IMR-90 (cell line): ENCODE results near the gene PLA2G4E. TPM values are rescaled to one million over a fixed set of nuclear protein-coding genes. Genes with fewer than 3 reads are reported as not detected.

ENCODE experiments used
- ATAC-seq: fragments of 200-7000 bp; cut with Tn5 transposase; 2 replicates; pipeline ENCODE4 v1.9.1; 2020; ENCODE audit warnings: low read depth, mild to moderate bottlenecking, moderate library complexity
- BruUV-seq: library from RNA; stranded (reverse); fragments of 400-500 nt; replicated peaks from 2 replicates; lab custom pipeline; 2021; lab: Mats Ljungman, UMichigan
- CTCF ChIA-PET: fragments of 300-600 bp; formaldehyde crosslinking; extraction: SDS; loops from one replicate; lab custom pipeline; 2021; ENCODE audit warnings: antibody characterized with exemption; lab: Yijun Ruan, JAX
- POLR2A ChIA-PET: fragments of 300-600 bp; sonication (Branson Sonifier 250); formaldehyde crosslinking; loops from one replicate; lab custom pipeline; 2022; ENCODE audit warnings: antibody characterized with exemption; ENCODE audit not compliant: unreplicated experiment; lab: Charles Lee
- DNase-seq: peaks from one replicate; pipeline ENCODE4 v3.0.0; 2013
- H2AFZ ChIP-seq: replicated peaks from 2 replicates; pipeline ENCODE3; 2013; ENCODE audit warnings: low read length, mild to moderate bottlenecking; ENCODE audit not compliant: poor library complexity
- H2AK5ac ChIP-seq: 2 replicates; pipeline ENCODE4 v1.6.1; 2013; ENCODE audit warnings: low read depth, low read length, inconsistent platforms
- H2AK9ac ChIP-seq: replicated peaks from 2 replicates; pipeline ENCODE3; 2013; ENCODE audit warnings: mild to moderate bottlenecking, low read depth, low read length, moderate library complexity; ENCODE audit not compliant: poor library complexity
- H2BK120ac ChIP-seq: 2 replicates; pipeline ENCODE4 v1.6.1; 2013; ENCODE audit warnings: low read depth, low read length, inconsistent platforms
- H2BK15ac ChIP-seq: 3 replicates; pipeline ENCODE4 v1.6.1; 2013; ENCODE audit warnings: low read depth, low read length, inconsistent platforms
- H2BK20ac ChIP-seq: 2 replicates; pipeline ENCODE4 v1.6.1; 2013; ENCODE audit warnings: low read depth, mild to moderate bottlenecking, inconsistent platforms, low read length, moderate library complexity
- H2BK5ac ChIP-seq: 2 replicates; pipeline ENCODE4 v1.6.1; 2013; ENCODE audit warnings: mild to moderate bottlenecking, low read depth, low read length, inconsistent platforms; ENCODE audit not compliant: poor library complexity, severe bottlenecking
- H3K14ac ChIP-seq: replicated peaks from 2 replicates; pipeline ENCODE4 v1.6.1; 2013; ENCODE audit warnings: low read depth, low read length, inconsistent platforms
- H3K18ac ChIP-seq: 2 replicates; pipeline ENCODE4 v1.6.1; 2013; ENCODE audit warnings: low read depth, low read length, control low read depth
- H3K23ac ChIP-seq: 2 replicates; pipeline ENCODE4 v1.6.1; 2013; ENCODE audit warnings: low read depth, low read length, inconsistent platforms
- H3K27ac ChIP-seq: 2 replicates; pipeline ENCODE4 v1.5.1; 2013; ENCODE audit warnings: mild to moderate bottlenecking, control low read depth, low read length; ENCODE audit not compliant: insufficient read depth
- H3K27me3 ChIP-seq: 2 replicates; pipeline ENCODE4 v1.6.1; 2013; ENCODE audit warnings: low read length; ENCODE audit not compliant: control insufficient read depth, insufficient read depth
- H3K36me3 ChIP-seq: 2 replicates; pipeline ENCODE4 v1.6.1; 2013; ENCODE audit warnings: low read length, mixed read lengths; ENCODE audit not compliant: control insufficient read depth, insufficient read depth
- H3K4ac ChIP-seq: 2 replicates; pipeline ENCODE4 v1.6.1; 2013; ENCODE audit warnings: low read depth, low read length, inconsistent platforms
- H3K4me1 ChIP-seq: 2 replicates; pipeline ENCODE4 v1.6.1; 2013; ENCODE audit warnings: low read length, mixed read lengths; ENCODE audit not compliant: control insufficient read depth, insufficient read depth
- H3K4me2 ChIP-seq: 2 replicates; pipeline ENCODE4 v1.6.1; 2013; ENCODE audit warnings: low read depth, mild to moderate bottlenecking, control low read depth, low read length, moderate library complexity
- H3K4me3 ChIP-seq: 2 replicates; pipeline ENCODE4 v1.5.1; 2013; ENCODE audit warnings: low read depth, mild to moderate bottlenecking, control low read depth, low read length, moderate library complexity; ENCODE audit not compliant: insufficient read depth
- H3K56ac ChIP-seq: 2 replicates; pipeline ENCODE4 v1.6.1; 2013; ENCODE audit warnings: low read length, inconsistent platforms; ENCODE audit not compliant: insufficient read depth; ENCODE audit errors: extremely low read depth
- H3K79me1 ChIP-seq, 2 experiments: 2 replicates each; pipeline ENCODE4 v1.6.1; 2013; ENCODE audit warnings: low read length in 2 of 2, inconsistent platforms in 1 of 2, low read depth in 1 of 2
- H3K9ac ChIP-seq: 2 replicates; pipeline ENCODE4 v1.6.1; 2013; ENCODE audit warnings: low read depth, low read length, control low read depth
- H3K9me1 ChIP-seq: 2 replicates; pipeline ENCODE4 v1.6.1; 2013; ENCODE audit warnings: low read length, inconsistent platforms; ENCODE audit not compliant: insufficient read depth
- H3K9me3 ChIP-seq: 2 replicates; pipeline ENCODE4 v1.6.1; 2013; ENCODE audit warnings: low read length; ENCODE audit not compliant: control insufficient read depth, insufficient read depth
- H4K20me1 ChIP-seq: 2 replicates; pipeline ENCODE4 v1.6.1; 2013; ENCODE audit warnings: low read length, inconsistent platforms; ENCODE audit not compliant: insufficient read depth
- H4K5ac ChIP-seq: 2 replicates; pipeline ENCODE4 v1.6.1; 2013; ENCODE audit warnings: mild to moderate bottlenecking, low read depth, low read length, control low read depth
- H4K8ac ChIP-seq, 2 experiments: 2 replicates each; pipeline ENCODE4 v1.6.1; 2013; ENCODE audit warnings: low read depth in 2 of 2, low read length in 2 of 2, control low read depth in 1 of 2, inconsistent platforms in 1 of 2
- H4K91ac ChIP-seq: 2 replicates; pipeline ENCODE4 v1.6.1; 2013; ENCODE audit warnings: low read depth, low read length, inconsistent platforms; ENCODE audit not compliant: insufficient read depth
- CHD1 ChIP-seq: IDR thresholded peaks from 2 replicates; pipeline ENCODE4 v1.6.1; 2012; ENCODE audit warnings: low read depth, low read length, improper control_type of control experiment
- MAFK ChIP-seq: IDR thresholded peaks from 2 replicates; pipeline ENCODE4 v1.6.1; 2012; ENCODE audit warnings: low read depth, low read length, improper control_type of control experiment
- WGBS, 2 experiments: methylation state at CpG; one replicate each; pipeline versions ENCODE4 v1.1.5 to v1.1.7; 2013; ENCODE audit warnings: missing lambda C conversion rate in 2 of 2; ENCODE audit not compliant: insufficient read length in 1 of 2; ENCODE audit errors: extremely low coverage in 2 of 2; 5-methylcytosine and 5-hydroxymethylcytosine counted together
- dilution Hi-C: fragments of 300-500 bp; cut with HindIII; formaldehyde crosslinking; loops from one replicate; pipeline ENCODE4 v1.14.3; 2018; ENCODE audit warnings: low sequenced_read_pairs; ENCODE audit not compliant: unreplicated experiment
- in situ Hi-C: fragments of 300-500 bp; cut with MboI; formaldehyde crosslinking; loops from 3 replicates; pipeline ENCODE4 v1.14.3; 2019; ENCODE audit warnings: low sequenced_read_pairs, inconsistent platforms, mixed read lengths
- intact Hi-C: fragments of 100-400 bp; cut with micrococcal nuclease; formaldehyde crosslinking; loops from 2 replicates; pipeline ENCODE4 v1.10.0; 2022
- polyA plus RNA-seq, 3 experiments: library from polyadenylated mRNA; depleted of rRNA; stranded (reverse); fragments of >200 nt; gene quantifications; 2 replicates each; pipeline ENCODE4 v1.2.3, GENCODE V29; 2012; ENCODE audit warnings: low replicate concordance in 1 of 3
- total RNA-seq: library from RNA; depleted of rRNA; stranded (reverse); fragments of >200 nt; gene quantifications from 2 replicates; pipeline ENCODE4 v1.2.3, GENCODE V29; 2012

Gene PLA2G4E
- total and polyA plus RNA-seq, 2 of the 4 experiments (the other 2 are of a cell fraction) = not detected

DNA sequence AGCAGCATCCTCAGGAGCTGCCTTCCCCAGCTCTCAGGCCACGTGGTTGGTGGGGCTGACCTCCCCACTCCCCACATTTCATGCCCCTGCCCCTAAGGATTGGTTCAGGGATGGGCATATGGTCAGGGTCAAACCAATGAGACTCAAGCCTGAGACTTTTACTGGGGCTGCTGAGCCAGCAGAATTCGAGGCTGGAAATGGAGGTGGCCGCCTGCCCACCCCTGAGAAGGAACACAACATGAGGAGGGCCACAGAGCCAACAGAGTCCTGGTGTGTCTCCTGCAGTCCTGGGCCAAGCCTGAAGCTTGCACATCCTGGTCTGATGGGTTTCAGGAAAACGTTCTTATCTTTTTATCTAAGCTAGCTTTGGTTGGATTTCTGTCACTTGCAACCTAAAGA, 54.4 kb downstream of the PLA2G4E start:
- DNase-seq (no peak), ATAC-seq (no peak)
- TF ChIP-seq CHD1 (no peak), MAFK (peak; percentile 31; the same call in 1 of the 2 replicates)
- Histone ChIP-seq H2BK15ac (no peak overlapping the region), H4K91ac (peak overlapping the region; percentile 34; the same call in 1 of the 2 replicates), H3K36me3 (no peaks in the 10 kb centered on the region), H2BK5ac (no peak overlapping the region), H2BK20ac (no peak overlapping the region), H3K14ac (0 out of 2 replicates have a peak overlapping the region, but pooled peaks have one; percentile 35), H3K27me3 (no peaks in the 10 kb centered on the region), H4K8ac (peak overlapping the region in 1 of 2 experiments; percentile 49; a peak in 2 of 4 replicates), H2AFZ (no peak overlapping the region), H3K18ac (no peak overlapping the region), H3K4me1 (peaks cover 11% of the 10 kb centered on the region), H3K4me3 (no peak overlapping the region), H3K9ac (no peak overlapping the region), H3K23ac (0 out of 2 replicates have a peak overlapping the region, but pooled peaks have one; percentile 24), H2BK120ac (no peak overlapping the region; the same call in 1 of the 2 replicates), H3K9me1 (peaks cover 15% of the 10 kb centered on the region), H3K9me3 (no peaks in the 10 kb centered on the region), H2AK9ac (peak overlapping the region; percentile 57), H4K5ac (no peak overlapping the region), H3K79me1 (peaks cover 40 to 65% of the 10 kb centered on the region in 2 experiments), H3K4ac (peak overlapping the region; percentile 55; the same call in 1 of the 2 replicates), H3K27ac (no peak overlapping the region), H2AK5ac (0 out of 2 replicates have a peak overlapping the region, but pooled peaks have one; percentile 84), H4K20me1 (peaks cover 6% of the 10 kb centered on the region; the same call in 1 of the 2 replicates), H3K4me2 (no peak overlapping the region), H3K56ac (no peak overlapping the region)
- CTCF ChIA-PET = interaction anchor here (0.7 kb wide), 1 partner anchor 270 kb away, joined by 3 read pairs; no protein-coding TSS in a partner anchor
- no TSS peak for BruUV-seq
- 58% methylated on average over 3 of the region's 4 CpGs; no CpG with 5 or more reads in 1 of the 2 experiments for WGBS, 2 experiments
- intact Hi-C loops = no loop called here
- POLR2A ChIA-PET = interaction anchor here (0.5 kb wide), 1 partner anchor 129 kb away, joined by 4 read pairs; no protein-coding TSS in a partner anchor
- dilution Hi-C loops = no loop called here
- in situ Hi-C loops = no loop called here
